Mucosa of stomach (tissue), 1 donor: ENCODE data around the gene NAA60.
A peak's percentile ranks its signal among the peaks of the same experiment; 100 is the strongest.

ENCODE experiments used
- H3K27me3 ChIP-seq: one replicate; pipeline ENCODE4 v1.7.0; 2013; ENCODE audit warnings: mild to moderate bottlenecking, low read length; ENCODE audit not compliant: control insufficient read depth, insufficient read depth
- H3K36me3 ChIP-seq: one replicate; pipeline ENCODE4 v1.7.0; 2013; ENCODE audit warnings: low read length; ENCODE audit not compliant: control insufficient read depth, insufficient read depth
- H3K4me1 ChIP-seq: one replicate; pipeline ENCODE4 v1.7.0; 2013; ENCODE audit warnings: mild to moderate bottlenecking, low read length; ENCODE audit not compliant: control insufficient read depth, insufficient read depth
- H3K4me3 ChIP-seq: one replicate; pipeline ENCODE4 v1.7.0; 2013; ENCODE audit warnings: low read length
- H3K9ac ChIP-seq: one replicate; pipeline ENCODE4 v1.7.0; 2013; ENCODE audit warnings: mild to moderate bottlenecking, low read length, moderate library complexity
- H3K9me3 ChIP-seq: one replicate; pipeline ENCODE4 v1.7.0; 2013; ENCODE audit warnings: mild to moderate bottlenecking, low read length, moderate library complexity; ENCODE audit not compliant: control insufficient read depth
- donor health status: Pancreatic carcinoma.

Gene NAA60

GRCh38 chr16:3454631-3455147 is 11.2 kb downstream of the NAA60 start:
- Histone ChIP-seq H3K27me3 (no peaks in the 10 kb centered on the region), H3K9ac (no peak overlapping the region), H3K9me3 (no peaks in the 10 kb centered on the region), H3K4me1 (peaks cover 20% of the 10 kb centered on the region), H3K4me3 (no peak overlapping the region), H3K36me3 (no peaks in the 10 kb centered on the region)

- peak overlapping the region; percentile 93 for H3K4me3 ChIP-seq
- peaks cover 45% of the 10 kb centered on the region for H3K4me1 ChIP-seq
- peak overlapping the region; percentile 80 for H3K9ac ChIP-seq
- H3K27me3 ChIP-seq = no peaks in the 10 kb centered on the region
- no peaks in the 10 kb centered on the region for H3K36me3 ChIP-seq
- no peaks in the 10 kb centered on the region for H3K9me3 ChIP-seq
Observed at GRCh38 chr16:3457434-3458252, 14.2 kb downstream of the NAA60 start.

DNA sequence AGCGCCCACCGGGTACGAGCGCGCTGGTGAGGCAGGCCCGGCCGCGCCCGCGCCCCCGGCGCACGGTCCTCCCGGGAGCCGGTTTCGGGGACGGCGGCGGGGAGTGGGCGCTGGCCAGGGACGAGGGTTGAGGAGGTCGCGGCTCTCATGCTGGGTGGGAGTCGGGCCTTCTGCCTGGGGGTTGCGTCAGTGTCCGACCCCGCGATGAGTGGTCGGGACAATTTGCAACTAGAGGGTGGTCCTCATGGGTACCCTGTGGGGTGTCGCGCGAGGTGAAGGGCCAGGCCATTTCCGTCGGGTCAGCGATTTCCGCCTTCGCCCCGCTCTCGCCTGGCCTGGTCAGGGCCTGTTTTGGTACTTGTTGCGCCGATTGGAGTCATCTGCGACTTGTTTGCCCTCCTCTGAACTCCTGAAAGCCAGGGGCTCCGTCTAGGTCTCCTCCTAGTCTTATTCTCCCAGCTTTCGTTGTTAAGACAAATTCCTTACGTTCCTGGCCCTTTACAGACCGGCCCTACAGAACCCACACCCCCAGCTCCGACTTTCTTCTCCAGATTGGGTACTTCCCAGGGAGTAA is 14.9 kb downstream of the NAA60 start:
- no peaks in the 10 kb centered on the region for H3K9me3 ChIP-seq
- peak overlapping the region; percentile 80 for H3K9ac ChIP-seq
- H3K4me1 ChIP-seq = peaks cover 45% of the 10 kb centered on the region
- no peaks in the 10 kb centered on the region for H3K36me3 ChIP-seq
- H3K27me3 ChIP-seq = no peaks in the 10 kb centered on the region
- H3K4me3 ChIP-seq = peak overlapping the region; percentile 63

GRCh38 chr16:3458852-3459361 is 15.4 kb downstream of the NAA60 start:
- peak overlapping the region; percentile 80 for H3K9ac ChIP-seq
- no peaks in the 10 kb centered on the region for H3K27me3 ChIP-seq
- H3K4me1 ChIP-seq = peaks cover 45% of the 10 kb centered on the region
- H3K9me3 ChIP-seq = no peaks in the 10 kb centered on the region
- H3K36me3 ChIP-seq = no peaks in the 10 kb centered on the region
- H3K4me3 ChIP-seq = peak overlapping the region; percentile 63

GRCh38 chr16:3459401-3460090 is 16.1 kb downstream of the NAA60 start:
- no peaks in the 10 kb centered on the region for H3K36me3 ChIP-seq
- H3K9me3 ChIP-seq = no peaks in the 10 kb centered on the region
- H3K9ac ChIP-seq = no peak overlapping the region
- no peaks in the 10 kb centered on the region for H3K27me3 ChIP-seq
- peaks cover 51% of the 10 kb centered on the region for H3K4me1 ChIP-seq
- H3K4me3 ChIP-seq = peak overlapping the region; percentile 63

DNA sequence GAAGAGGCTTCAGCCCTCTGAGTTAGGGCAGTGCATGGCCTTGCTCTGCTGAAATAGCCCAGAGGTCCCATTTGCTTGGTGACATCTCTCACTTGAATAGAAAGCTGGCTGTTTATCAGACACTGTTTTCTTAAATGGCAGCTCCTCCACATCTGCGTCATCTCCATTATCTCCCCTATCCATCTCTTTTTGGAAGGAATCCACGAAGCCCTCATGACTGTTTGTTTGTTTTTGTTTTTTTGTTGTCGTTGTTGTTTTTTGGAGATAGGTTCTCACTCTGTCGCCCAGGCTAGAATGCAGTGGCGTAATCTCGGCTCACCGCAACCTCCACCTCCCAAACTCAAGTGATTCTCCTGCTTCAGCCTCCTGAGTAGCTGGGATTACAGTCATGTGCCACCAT is 16.6 kb downstream of the NAA60 start:
- no peak overlapping the region for H3K9ac ChIP-seq
- H3K4me1 ChIP-seq = peaks cover 54% of the 10 kb centered on the region
- H3K9me3 ChIP-seq = no peaks in the 10 kb centered on the region
- no peaks in the 10 kb centered on the region for H3K36me3 ChIP-seq
- no peaks in the 10 kb centered on the region for H3K27me3 ChIP-seq
- no peak overlapping the region for H3K4me3 ChIP-seq

GRCh38 chr16:3460585-3460984 is 17.1 kb downstream of the NAA60 start:
- Histone ChIP-seq H3K9ac (no peak overlapping the region), H3K9me3 (no peaks in the 10 kb centered on the region), H3K36me3 (peaks cover 3% of the 10 kb centered on the region), H3K27me3 (no peaks in the 10 kb centered on the region), H3K4me3 (no peak overlapping the region), H3K4me1 (peaks cover 54% of the 10 kb centered on the region)

DNA sequence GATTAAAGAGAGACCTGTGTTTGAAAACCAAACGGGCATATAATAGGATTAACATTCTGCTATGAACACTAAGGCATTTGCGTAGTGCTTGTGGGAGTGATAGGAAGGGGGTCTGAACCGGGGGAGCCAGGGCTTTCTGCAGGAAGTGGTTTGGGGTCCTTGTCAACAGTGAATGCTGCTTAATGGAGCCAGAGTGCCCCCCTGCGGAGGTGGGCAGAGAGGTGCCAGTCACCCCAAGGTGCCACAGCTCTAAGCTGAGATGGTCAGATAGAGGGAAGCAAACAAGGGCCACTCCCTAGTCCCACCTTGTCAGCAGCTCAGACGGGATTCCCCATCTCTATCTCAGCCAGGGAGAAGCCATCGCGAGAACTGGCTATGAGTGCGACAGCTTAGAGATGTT is 17.7 kb downstream of the NAA60 start:
- Histone ChIP-seq H3K9ac (no peak overlapping the region), H3K9me3 (no peaks in the 10 kb centered on the region)

DNA sequence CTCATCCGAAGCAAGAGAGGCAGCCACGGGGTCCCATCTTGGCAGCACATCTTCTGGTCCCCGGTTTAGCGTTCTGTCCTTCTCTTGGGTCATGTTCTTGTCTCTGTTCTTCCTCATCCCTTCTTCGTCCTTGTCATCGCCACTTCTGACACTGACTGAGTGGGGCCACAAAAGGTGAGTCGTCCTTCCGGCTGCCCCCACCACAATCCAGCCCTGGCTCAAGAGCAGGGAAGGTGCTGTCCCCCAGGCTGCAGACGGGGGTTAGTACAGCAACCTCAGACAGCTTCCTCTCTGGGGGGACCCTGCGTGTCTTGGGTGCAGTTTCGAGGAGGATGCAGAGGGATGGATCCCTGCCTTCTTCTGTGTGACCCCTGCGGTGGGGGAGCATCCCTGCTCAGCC is 21.8 kb downstream of the NAA60 start:
- Histone ChIP-seq H3K27me3 (no peaks in the 10 kb centered on the region), H3K36me3 (peaks cover 10% of the 10 kb centered on the region), H3K9ac (no peak overlapping the region), H3K4me1 (peaks cover 38% of the 10 kb centered on the region), H3K9me3 (no peaks in the 10 kb centered on the region), H3K4me3 (no peak overlapping the region)

More for the DNA sequence above, 17.7 kb downstream of the NAA60 start:
- H3K4me3 ChIP-seq = no peak overlapping the region
- no peaks in the 10 kb centered on the region for H3K27me3 ChIP-seq
- H3K4me1 ChIP-seq = peaks cover 48% of the 10 kb centered on the region
- peaks cover 9% of the 10 kb centered on the region for H3K36me3 ChIP-seq

DNA sequence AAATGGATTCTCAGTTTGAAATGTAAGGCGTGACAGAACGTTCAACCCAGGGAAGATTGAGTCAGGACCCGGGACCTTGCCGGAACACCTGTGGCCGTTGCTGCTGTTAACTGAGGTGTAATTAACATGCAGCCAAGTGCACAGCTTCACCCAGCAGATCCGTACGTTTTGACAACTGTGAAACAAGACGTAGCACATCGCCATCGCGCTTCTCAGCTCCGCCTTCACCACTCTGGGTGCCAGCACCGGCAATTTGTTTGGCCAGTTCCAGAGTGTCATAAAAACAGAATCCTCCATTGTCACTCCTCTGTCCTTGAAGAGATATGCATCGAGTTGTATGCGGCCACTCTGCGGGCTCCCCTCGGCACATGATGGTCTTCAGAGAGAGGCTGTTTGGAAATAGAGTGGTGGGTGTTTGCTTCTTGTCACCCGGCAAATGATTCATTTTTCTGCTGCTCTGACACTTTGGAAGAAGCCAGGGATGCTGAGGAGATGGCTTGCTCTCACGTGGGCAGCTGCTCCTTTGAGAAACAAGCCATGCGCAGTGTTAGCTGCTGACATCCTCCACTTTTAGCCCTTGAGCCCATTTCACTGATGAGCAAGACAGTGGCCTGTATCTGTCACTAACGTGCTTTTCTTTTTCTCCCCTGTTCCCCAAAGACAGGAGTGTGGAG is 22.6 kb downstream of the NAA60 start:
- peaks cover 30% of the 10 kb centered on the region for H3K4me1 ChIP-seq
- no peaks in the 10 kb centered on the region for H3K27me3 ChIP-seq
- no peaks in the 10 kb centered on the region for H3K9me3 ChIP-seq
- no peak overlapping the region for H3K9ac ChIP-seq
- peaks cover 10% of the 10 kb centered on the region for H3K36me3 ChIP-seq
- H3K4me3 ChIP-seq = no peak overlapping the region

DNA sequence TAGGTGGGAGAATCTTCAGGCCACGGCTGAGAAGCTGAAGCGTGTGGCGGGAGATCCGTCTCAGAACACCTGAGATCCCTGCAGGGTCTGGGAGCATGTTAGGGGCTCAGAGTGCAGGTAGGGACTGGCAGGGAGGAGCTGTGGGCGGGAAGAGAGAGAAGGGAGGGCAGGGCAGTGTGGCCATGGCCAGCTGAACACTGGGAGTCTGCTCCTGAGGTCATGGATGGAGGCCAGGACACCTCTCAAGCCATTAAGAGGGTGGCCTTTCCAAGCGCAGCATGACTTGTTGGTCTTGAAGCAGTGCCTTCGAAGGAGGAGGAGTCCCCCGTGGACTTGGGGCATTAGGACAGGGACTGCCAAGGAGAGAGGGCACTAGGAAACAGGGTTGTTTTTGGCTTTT is 23.7 kb downstream of the NAA60 start:
- Histone ChIP-seq H3K4me3 (no peak overlapping the region), H3K4me1 (peaks cover 23% of the 10 kb centered on the region), H3K9ac (no peak overlapping the region), H3K9me3 (no peaks in the 10 kb centered on the region), H3K36me3 (peaks cover 10% of the 10 kb centered on the region), H3K27me3 (no peaks in the 10 kb centered on the region)
